ENCODE data around the gene FMNL1. TPM values are rescaled to one million over a fixed set of nuclear protein-coding genes. Genes with fewer than 3 reads are reported as not detected.

Gene FMNL1
- total and polyA plus RNA-seq, 10 of the 15 experiments (the other 5 are each of a cell fraction or from before 2014, with no cell fraction given) = 3.3 to 108 (median 19.5) TPM

DNA sequence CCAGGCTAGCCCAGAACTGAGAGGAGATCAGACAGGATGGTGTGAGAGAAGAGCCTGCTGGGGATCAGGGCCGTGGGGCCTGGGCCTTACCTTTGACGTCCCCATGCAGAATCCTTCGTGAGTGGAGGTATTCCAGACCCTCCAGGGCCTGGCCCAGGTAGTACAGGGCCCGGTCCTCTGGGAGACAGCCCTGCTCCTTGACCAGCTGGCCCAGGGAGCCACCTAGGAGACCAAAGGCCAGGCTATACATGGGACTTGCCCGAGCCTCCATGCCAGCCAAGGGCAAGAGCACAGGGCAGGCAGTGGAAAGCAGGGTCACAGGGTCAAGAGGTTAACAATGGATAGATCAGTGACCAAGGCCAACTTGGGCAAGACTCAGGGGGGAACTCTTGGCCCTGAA is 52.3 kb downstream of the FMNL1 start (continued):
- TF ChIP-seq, protein P1, sequence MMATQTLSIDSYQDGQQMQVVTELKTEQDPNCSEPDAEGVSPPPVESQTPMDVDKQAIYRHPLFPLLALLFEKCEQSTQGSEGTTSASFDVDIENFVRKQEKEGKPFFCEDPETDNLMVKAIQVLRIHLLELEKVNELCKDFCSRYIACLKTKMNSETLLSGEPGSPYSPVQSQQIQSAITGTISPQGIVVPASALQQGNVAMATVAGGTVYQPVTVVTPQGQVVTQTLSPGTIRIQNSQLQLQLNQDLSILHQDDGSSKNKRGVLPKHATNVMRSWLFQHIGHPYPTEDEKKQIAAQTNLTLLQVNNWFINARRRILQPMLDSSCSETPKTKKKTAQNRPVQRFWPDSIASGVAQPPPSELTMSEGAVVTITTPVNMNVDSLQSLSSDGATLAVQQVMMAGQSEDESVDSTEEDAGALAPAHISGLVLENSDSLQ (IDR thresholded peaks at IDR 0.05) = no peak
- TF ChIP-seq MTA2 (IDR thresholded peaks at IDR 0.05; ENCODE audit: low read depth) = no peak
- TF ChIP-seq IRF4 (IDR thresholded peaks at IDR 0.05; ENCODE audit: low read depth, low read length) = no peak
- TF ChIP-seq POU2F2 (IDR thresholded peaks at IDR 0.05; ENCODE audit: borderline replicate concordance, low read depth, low read length) = no peak
- no peak for TF ChIP-seq SREBF1 (IDR thresholded peaks at IDR 0.05; ENCODE audit: low read length)

DNA sequence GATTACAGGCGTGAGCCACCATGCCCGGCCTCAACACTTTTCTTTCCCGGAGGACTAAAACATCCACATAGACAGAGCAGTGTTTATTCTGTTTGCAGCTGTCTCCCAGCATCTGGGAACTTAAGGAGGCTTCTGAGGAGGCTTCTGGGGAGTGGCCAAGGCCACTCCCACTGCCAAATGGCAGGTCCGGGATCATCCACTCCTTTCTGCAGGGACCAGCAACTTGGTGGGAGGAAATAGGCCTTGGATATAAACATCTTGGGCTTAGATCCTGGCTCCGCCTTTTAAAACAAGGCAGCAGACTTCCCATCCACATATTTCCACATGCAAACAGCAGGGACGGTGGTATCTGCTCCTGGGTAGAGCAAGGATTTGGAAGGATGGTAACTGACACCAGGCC is 54.3 kb downstream of the FMNL1 start:
- Histone ChIP-seq H3K9ac (ENCODE audit: control insufficient read depth, insufficient read depth, low read length) (no peak overlapping the region), H3K27ac (ENCODE audit: control insufficient read depth, insufficient read depth) (no peak overlapping the region), H4K20me1 (ENCODE audit: control insufficient read depth, insufficient read depth) (no peaks in the 10 kb centered on the region), H3K4me3 (no peak overlapping the region), H3K4me2 (ENCODE audit: control insufficient read depth, insufficient read depth) (no peak overlapping the region), H3K27me3 (replicated peaks in 1 of 2; ENCODE audit: control insufficient read depth in 2 of 2, insufficient read depth in 2 of 2, low read length in 1 of 2) (no peaks in the 10 kb centered on the region), H3K36me3 (ENCODE audit: control insufficient read depth in 2 of 2, insufficient read depth in 2 of 2, low read length in 1 of 2) (peaks cover 15 to 25% of the 10 kb centered on the region in 2 experiments), H3K9me3 (replicated peaks; ENCODE audit: control insufficient read depth, insufficient read depth, low read length) (no peaks in the 10 kb centered on the region), H2AFZ (ENCODE audit: control insufficient read depth, low read depth, low read length) (no peak overlapping the region), H3K79me2 (ENCODE audit: control insufficient read depth, insufficient read depth, low read length) (no peaks in the 10 kb centered on the region), H3K4me1 (ENCODE audit: control insufficient read depth, insufficient read depth, low read length) (peaks cover 4% of the 10 kb centered on the region; the same call in 1 of the 2 replicates)
- FAIRE-seq (no peak), DNase-seq (ENCODE audit: low read depth, low spot score) (no peak), ATAC-seq (no peak)
- RAD21 ChIA-PET (ENCODE audit: unreplicated experiment) = interaction anchor here (1.1 to 6.2 kb wide), 12 partner anchors 18 to 131 kb away, joined by 3 to 150 read pairs (median 28); partner anchors contain the start of gene MAP3K14
- WGBS (ENCODE audit: insufficient coverage, insufficient replicate concordance, low lambda C conversion rate, missing lambda C conversion rate) = 98% methylated on average over 6 of the region's 6 CpGs
- in situ Hi-C loops (cut with MboI) = loop anchor here (5.0 kb wide), 1 partner anchor 111 kb away; no protein-coding TSS in a partner anchor
- CTCF ChIA-PET = interaction anchor here (0.6 to 10.7 kb wide), 16 partner anchors 10 to 215 kb away, joined by 3 to 291 read pairs (median 6); partner anchors contain the start of genes FMNL1 and MAP3K14
- POLR2A ChIA-PET = interaction anchor here (0.6 to 3.0 kb wide), 5 partner anchors 13 to 110 kb away, joined by 3 to 19 read pairs (median 3); no protein-coding TSS in a partner anchor
- BruUV-seq (replicated peaks) = no TSS peak
- intact Hi-C loops (cut with micrococcal nuclease; ENCODE audit: unreplicated experiment) = loop anchor here (5.0 kb wide), 1 partner anchor 54 kb away; the partner anchor contains the start of gene FMNL1
- no peak for TF ChIP-seq FOXM1 (IDR thresholded peaks at IDR 0.05; ENCODE audit: low read depth, low read length)
- SMC1A ChIA-PET (ENCODE audit: uncharacterized antibody, unreplicated experiment) = interaction anchor here (2.0 to 6.0 kb wide), 11 partner anchors 12 to 110 kb away, joined by 7 to 184 read pairs (median 33); partner anchors contain the start of gene MAP3K14
